ENCODE measurements around the gene RORC.

The RORC gene

DNA sequence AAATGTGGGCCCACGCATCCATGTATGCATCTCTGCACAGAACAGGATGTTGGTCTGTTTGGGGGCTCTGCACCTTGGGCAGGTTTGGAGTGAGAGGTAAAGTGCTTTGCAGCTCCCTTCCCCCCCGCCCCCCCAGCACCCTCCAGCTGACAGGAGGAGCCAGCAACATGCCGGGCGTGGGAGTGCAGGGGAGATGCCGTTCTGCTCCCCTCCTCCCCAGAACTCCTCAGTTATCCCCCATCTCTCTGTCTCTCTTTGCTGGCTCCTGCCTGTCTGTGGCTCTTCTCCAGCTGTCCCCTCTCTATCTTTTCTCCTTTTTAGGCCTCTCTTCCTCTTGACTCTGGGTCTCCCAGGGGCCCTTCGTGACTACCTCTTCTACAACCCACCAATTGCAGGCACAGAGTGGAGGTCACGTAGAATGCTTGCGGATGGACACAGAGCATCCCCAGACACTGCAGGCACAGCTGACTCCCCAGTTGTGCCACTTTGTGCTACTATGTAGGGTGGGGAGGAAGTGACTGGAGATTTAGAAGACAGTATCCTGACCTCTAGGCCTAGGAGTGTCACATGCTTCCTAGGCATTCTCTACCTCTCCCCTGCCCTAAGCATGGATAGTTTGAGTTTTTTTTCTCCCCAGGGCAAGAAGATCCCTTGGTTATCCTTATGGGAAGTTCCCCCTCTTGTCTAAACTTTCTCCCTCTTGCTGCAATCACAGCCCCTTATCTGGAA, 1.7 kb upstream of the RORC start:
- no peak overlapping the region for H3K4me3 Mint-ChIP-seq
- H3K36me3 Mint-ChIP-seq (ENCODE audit: low read depth), result no peaks in the 10 kb centered on the region
- peaks cover 3% of the 10 kb centered on the region for H3K9me3 Mint-ChIP-seq
- H3K27ac Mint-ChIP-seq, result no peak overlapping the region
- peaks cover 38% of the 10 kb centered on the region for H3K4me1 Mint-ChIP-seq
- peaks cover 42% of the 10 kb centered on the region for H3K27me3 Mint-ChIP-seq (ENCODE audit: low read depth)
- TF ChIP-seq, protein P1, sequence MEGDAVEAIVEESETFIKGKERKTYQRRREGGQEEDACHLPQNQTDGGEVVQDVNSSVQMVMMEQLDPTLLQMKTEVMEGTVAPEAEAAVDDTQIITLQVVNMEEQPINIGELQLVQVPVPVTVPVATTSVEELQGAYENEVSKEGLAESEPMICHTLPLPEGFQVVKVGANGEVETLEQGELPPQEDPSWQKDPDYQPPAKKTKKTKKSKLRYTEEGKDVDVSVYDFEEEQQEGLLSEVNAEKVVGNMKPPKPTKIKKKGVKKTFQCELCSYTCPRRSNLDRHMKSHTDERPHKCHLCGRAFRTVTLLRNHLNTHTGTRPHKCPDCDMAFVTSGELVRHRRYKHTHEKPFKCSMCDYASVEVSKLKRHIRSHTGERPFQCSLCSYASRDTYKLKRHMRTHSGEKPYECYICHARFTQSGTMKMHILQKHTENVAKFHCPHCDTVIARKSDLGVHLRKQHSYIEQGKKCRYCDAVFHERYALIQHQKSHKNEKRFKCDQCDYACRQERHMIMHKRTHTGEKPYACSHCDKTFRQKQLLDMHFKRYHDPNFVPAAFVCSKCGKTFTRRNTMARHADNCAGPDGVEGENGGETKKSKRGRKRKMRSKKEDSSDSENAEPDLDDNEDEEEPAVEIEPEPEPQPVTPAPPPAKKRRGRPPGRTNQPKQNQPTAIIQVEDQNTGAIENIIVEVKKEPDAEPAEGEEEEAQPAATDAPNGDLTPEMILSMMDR (IDR thresholded peaks at IDR 0.05; ENCODE audit: unreplicated experiment in 3 of 3), result no peak

DNA sequence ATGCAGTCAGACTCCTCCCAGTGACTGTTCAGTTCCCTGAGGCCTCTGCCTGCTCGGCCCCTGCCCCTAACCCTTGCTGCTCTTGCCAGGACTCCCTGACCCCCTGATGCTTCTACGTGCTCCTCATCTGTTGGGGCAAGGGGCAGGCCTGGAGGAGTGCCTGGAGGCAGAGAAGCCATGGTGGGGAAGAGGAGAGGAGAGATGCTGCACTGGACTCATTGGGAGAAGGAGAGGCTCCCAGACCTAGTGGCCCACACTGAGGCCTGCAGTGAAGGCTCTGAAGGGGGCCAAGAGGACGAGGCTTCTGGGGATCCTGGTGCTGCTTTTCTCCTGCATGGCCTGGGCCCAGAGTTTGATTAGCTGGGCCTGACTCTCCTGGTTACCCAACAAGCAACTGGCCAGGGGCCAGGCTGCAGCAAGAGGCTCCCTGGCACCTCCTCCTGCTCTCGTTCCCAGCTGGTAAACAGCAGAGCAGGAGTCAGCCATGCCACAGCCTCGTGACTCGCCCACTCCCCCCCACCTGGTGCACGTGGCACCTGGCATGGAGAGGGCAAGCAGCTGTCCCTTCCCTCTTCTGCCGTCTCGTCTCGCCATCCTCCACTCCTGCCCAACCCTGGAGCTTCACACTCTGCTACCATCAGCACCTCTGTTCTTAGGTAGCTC, 847 bp upstream of the RORC start:
- no peaks in the 10 kb centered on the region for H3K36me3 Mint-ChIP-seq (ENCODE audit: low read depth)
- peaks cover 3% of the 10 kb centered on the region for H3K9me3 Mint-ChIP-seq
- TF ChIP-seq, protein P1 (IDR thresholded peaks at IDR 0.05; ENCODE audit: unreplicated experiment in 3 of 3), result no peak
- H3K4me1 Mint-ChIP-seq, result peaks cover 38% of the 10 kb centered on the region
- no peak overlapping the region for H3K27ac Mint-ChIP-seq
- H3K27me3 Mint-ChIP-seq (ENCODE audit: low read depth), result peaks cover 36% of the 10 kb centered on the region
- no peak overlapping the region for H3K4me3 Mint-ChIP-seq

DNA sequence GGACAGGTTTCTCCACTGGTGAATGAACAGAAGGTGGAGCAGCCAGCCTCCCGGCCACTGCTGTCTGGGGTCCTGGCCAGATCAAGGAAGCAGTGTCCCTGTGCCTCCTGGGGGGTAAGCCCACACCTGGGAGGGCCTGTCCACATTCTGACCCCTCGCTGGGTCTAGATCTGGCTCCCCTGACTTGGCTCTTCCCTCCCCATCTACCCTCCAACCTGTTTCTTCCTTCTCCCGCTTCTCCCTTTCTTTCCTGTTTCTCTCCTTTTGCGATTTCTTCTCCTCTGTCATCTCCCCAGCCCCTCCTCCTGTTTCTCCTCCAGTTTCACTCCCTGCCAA, 378 bp downstream of the RORC start:
- Mint-ChIP-seq H3K27me3 (ENCODE audit: low read depth) (peaks cover 24% of the 10 kb centered on the region), H3K36me3 (ENCODE audit: low read depth) (no peaks in the 10 kb centered on the region), H3K4me1 (peaks cover 34% of the 10 kb centered on the region), H3K9me3 (no peaks in the 10 kb centered on the region), H3K4me3 (peak overlapping the region in 1 of 3 experiments; percentile 30), H3K27ac (no peak overlapping the region)
- TF ChIP-seq, protein P1 (IDR thresholded peaks at IDR 0.05; ENCODE audit: unreplicated experiment in 3 of 3), result no peak

DNA sequence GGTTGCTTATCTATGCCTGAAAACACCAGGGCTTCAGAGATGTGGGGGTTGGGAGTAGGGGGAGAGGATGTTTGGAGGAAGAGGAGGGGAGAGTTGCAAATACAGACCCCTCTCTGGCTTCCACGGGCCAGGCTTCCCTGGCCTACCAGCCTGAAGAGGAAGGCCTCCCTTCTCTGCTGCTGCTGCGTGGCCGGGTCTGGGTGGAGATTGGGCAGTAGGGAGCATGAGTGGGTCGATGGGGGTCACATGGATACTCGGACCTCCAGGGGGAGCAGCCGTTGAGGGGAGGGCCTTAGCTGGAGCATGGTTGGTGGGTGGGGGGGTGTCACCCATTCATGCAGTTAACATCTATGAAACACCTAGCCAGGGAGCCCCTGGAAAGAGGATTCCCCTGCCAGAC, 1.5 kb downstream of the RORC start:
- Mint-ChIP-seq H3K4me1 (peaks cover 42% of the 10 kb centered on the region), H3K27ac (no peak overlapping the region), H3K9me3 (no peaks in the 10 kb centered on the region), H3K4me3 (no peak overlapping the region), H3K27me3 (ENCODE audit: low read depth) (peaks cover 15% of the 10 kb centered on the region), H3K36me3 (ENCODE audit: low read depth) (no peaks in the 10 kb centered on the region)
- TF ChIP-seq, protein P1 (IDR thresholded peaks at IDR 0.05; ENCODE audit: unreplicated experiment in 3 of 3), result no peak

DNA sequence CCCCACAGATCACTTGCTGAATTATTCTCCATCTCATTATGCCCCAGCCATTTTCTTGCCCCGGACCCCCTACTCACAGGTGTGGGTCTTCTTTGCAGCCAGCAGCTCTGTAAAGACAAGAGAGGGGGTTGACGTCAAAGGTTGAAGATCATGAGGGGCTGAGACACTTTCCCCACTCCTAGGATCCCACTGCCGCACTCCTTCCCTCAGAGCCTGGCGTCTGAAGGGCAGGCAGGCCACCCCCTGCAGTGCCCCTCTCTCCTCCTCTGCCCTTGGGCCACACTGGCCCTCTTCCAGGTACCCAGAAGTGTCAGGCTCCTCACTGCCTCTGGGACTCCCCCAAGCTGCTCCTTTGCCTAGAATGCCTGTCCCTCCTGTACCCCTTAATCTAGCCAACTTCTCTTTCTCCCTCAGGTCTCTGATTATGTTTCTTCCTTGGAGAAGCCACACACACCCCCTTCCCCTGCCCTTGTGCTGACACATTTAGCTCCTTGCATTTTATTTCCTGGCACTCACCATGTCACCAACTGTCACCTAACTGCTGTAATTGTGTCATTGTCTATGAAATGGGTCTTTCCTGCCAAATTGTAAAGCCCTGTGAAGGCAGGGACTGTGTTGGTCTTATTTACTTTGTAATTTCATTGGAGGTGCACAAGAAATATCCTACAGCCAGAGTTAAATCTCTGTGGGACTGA, 2.1 kb downstream of the RORC start:
- Mint-ChIP-seq H3K9me3 (no peaks in the 10 kb centered on the region), H3K27me3 (ENCODE audit: low read depth) (peaks cover 13% of the 10 kb centered on the region), H3K27ac (peak overlapping the region; percentile 7 to 68 (median 22)), H3K4me3 (peak overlapping the region in 1 of 3 experiments; percentile 26), H3K4me1 (peaks cover 48% of the 10 kb centered on the region), H3K36me3 (ENCODE audit: low read depth) (no peaks in the 10 kb centered on the region)
- TF ChIP-seq, protein P1 (IDR thresholded peaks at IDR 0.05; ENCODE audit: unreplicated experiment in 3 of 3), result no peak
